ENCODE measurements around the gene EIF2A. TPM values are rescaled to one million over a fixed set of nuclear protein-coding genes. Genes with fewer than 3 reads are reported as not detected.

Gene EIF2A
- total and polyA plus RNA-seq, 2 of the 13 experiments (the other 11 are each of a cell fraction or from before 2014, with no cell fraction given): 124 to 139 TPM

- TF ChIP-seq HMGXB4 (CRISPR knock-in tag; IDR thresholded peaks at IDR 0.05; ENCODE audit: borderline replicate concordance in 1 of 2, low read depth in 1 of 2): no peak
- no peak for TF ChIP-seq ARID3A (IDR thresholded peaks at IDR 0.05; ENCODE audit: low read depth, low read length)
- no peak for TF ChIP-seq ZNF3 (CRISPR knock-in tag; IDR thresholded peaks at IDR 0.05)
- TF ChIP-seq, protein P1, sequence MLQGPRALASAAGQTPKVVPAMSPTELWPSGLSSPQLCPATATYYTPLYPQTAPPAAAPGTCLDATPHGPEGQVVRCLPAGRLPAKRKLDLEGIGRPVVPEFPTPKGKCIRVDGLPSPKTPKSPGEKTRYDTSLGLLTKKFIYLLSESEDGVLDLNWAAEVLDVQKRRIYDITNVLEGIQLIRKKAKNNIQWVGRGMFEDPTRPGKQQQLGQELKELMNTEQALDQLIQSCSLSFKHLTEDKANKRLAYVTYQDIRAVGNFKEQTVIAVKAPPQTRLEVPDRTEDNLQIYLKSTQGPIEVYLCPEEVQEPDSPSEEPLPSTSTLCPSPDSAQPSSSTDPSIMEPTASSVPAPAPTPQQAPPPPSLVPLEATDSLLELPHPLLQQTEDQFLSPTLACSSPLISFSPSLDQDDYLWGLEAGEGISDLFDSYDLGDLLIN (CRISPR knock-in tag; IDR thresholded peaks at IDR 0.05; ENCODE audit: borderline replicate concordance): no peak
- no peak for TF ChIP-seq JUNB (CRISPR knock-in tag; IDR thresholded peaks at IDR 0.05; ENCODE audit: borderline replicate concordance)
- TF ChIP-seq KLF15 (CRISPR knock-in tag; IDR thresholded peaks at IDR 0.05; ENCODE audit: borderline replicate concordance): no peak
Observed at GRCh38 chr3:150555859-150556436, 9.4 kb downstream of the EIF2A start (continued).

DNA sequence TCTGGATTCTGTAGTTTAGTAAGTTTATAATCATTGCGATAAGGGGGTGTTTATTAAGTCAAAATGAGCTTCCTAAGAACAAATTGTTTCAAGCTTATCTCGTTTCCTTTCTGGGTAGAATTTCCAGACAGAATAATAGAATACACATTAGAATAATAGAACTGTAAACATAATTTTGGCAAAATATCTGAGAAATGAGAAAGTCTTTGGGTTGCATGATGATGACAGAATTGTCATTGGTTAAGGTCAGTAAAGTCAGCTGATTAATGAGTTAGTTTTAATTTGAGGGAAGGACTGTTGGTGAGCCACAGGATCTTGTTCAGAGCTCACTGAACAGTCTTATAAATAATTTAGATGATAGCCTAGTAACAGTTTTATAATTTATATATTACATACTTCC, 10.2 kb downstream of the EIF2A start:
- no peaks in the 10 kb centered on the region for H3K9me3 ChIP-seq (ENCODE audit: low read length)
- ChIA-PET CTCF (ENCODE audit: low intra/inter-chr PET ratio, low total read pairs) (no interaction called here), POLR2A (no interaction called here)
- no peaks in the 10 kb centered on the region for H3K27me3 ChIP-seq (ENCODE audit: control insufficient read depth in 1 of 2, insufficient read depth in 2 of 2, low read length in 2 of 2)
- no peak for ATAC-seq
- intact Hi-C loops (cut with micrococcal nuclease; ENCODE audit: unreplicated experiment): no loop called here
- no peak for FAIRE-seq
- no peak overlapping the region for H3K9ac ChIP-seq (ENCODE audit: insufficient read depth, low read depth, low read length)
- H3K79me2 ChIP-seq (ENCODE audit: insufficient read depth, low read length): peaks cover 51% of the 10 kb centered on the region
- H4K20me1 ChIP-seq (ENCODE audit: insufficient read depth, low read length): peaks cover 9% of the 10 kb centered on the region; the same call in 1 of the 2 replicates
- H2AFZ ChIP-seq (ENCODE audit: low read length): no peak overlapping the region
- BruUV-seq (replicated peaks): no TSS peak
- in situ Hi-C loops (cut with HindIII; ENCODE audit: extremely low pct_ligation_motif_present, low pct_unique_long_range_greater_than_20kb): no loop called here
- no peak overlapping the region for H3K4me3 ChIP-seq (replicated peaks in 1 of 3; ENCODE audit: insufficient read depth in 1 of 3, low read depth in 2 of 3, low read length in 3 of 3)
- WGBS (ENCODE audit: low lambda C conversion rate): 94% methylated on average over 2 of the region's 2 CpGs
- no peak for TF ChIP-seq TAF15 (IDR thresholded peaks at IDR 0.05; ENCODE audit: low read depth, low read length, poor library complexity, severe bottlenecking)
- H3K27ac ChIP-seq (ENCODE audit: extremely low read length, insufficient read depth, low read length): no peak overlapping the region
- no peak overlapping the region for H3K4me2 ChIP-seq (ENCODE audit: low read depth, low read length)
- peaks cover 7 to 49% of the 10 kb centered on the region in 2 experiments for H3K36me3 ChIP-seq (replicated peaks in 1 of 2; ENCODE audit: control insufficient read depth in 1 of 2, insufficient read depth in 2 of 2, low read length in 2 of 2)
- no peaks in the 10 kb centered on the region for H3K4me1 ChIP-seq (ENCODE audit: insufficient read depth, low read length)
- no peak for DNase-seq (ENCODE audit: low spot score)
